Neural cell (in vitro differentiated cells): ENCODE measurements around the gene PAAF1.

Source experiments
- CTCF ChIP-seq: fragments of 450-650 bp; IDR thresholded peaks from 2 replicates; pipeline ENCODE4 v1.5.1; 2014; ENCODE audit warnings: antibody characterized with exemption, mild to moderate bottlenecking, moderate library complexity; ENCODE audit not compliant: poor library complexity, severe bottlenecking
- EP300 ChIP-seq: fragments of 450-650 bp; conservative IDR thresholded peaks from 2 replicates; pipeline ENCODE4 v1.6.1; 2014; ENCODE audit warnings: antibody characterized with exemption, mild to moderate bottlenecking, moderate library complexity; ENCODE audit not compliant: poor library complexity, severe bottlenecking
- EZH2 ChIP-seq: fragments of 200-600, 300-800 bp; shearing (Covaris generic), sonication (generic); IDR thresholded peaks from 2 replicates; pipeline ENCODE4 v1.6.1; 2014; ENCODE audit warnings: antibody characterized with exemption, low read length, borderline replicate concordance, mild to moderate bottlenecking; ENCODE audit not compliant: insufficient read depth, poor library complexity, severe bottlenecking
- MXI1 ChIP-seq: fragments of 450-650 bp; conservative IDR thresholded peaks from 2 replicates; pipeline ENCODE4 v1.6.1; 2014; ENCODE audit warnings: antibody characterized with exemption, mild to moderate bottlenecking; ENCODE audit not compliant: poor library complexity, severe bottlenecking
- POLR2AphosphoS5 ChIP-seq: IDR thresholded peaks from 2 replicates; pipeline ENCODE4 v1.6.1; 2012
- SMC3 ChIP-seq: fragments of 450-650 bp; conservative IDR thresholded peaks from 2 replicates; pipeline ENCODE4 v1.6.1; 2014; ENCODE audit warnings: antibody characterized with exemption, mild to moderate bottlenecking, moderate library complexity; ENCODE audit not compliant: poor library complexity

GRCh38 chr11:73888244-73888643, 11.4 kb downstream of the PAAF1 start:
- TF ChIP-seq CTCF (no peak), EZH2 (no peak), SMC3 (no peak), POLR2AphosphoS5 (no peak), EP300 (no peak), MXI1 (no peak)
